Measurements from ENCODE around the gene GNRH2.

GNRH2 gene

DNA sequence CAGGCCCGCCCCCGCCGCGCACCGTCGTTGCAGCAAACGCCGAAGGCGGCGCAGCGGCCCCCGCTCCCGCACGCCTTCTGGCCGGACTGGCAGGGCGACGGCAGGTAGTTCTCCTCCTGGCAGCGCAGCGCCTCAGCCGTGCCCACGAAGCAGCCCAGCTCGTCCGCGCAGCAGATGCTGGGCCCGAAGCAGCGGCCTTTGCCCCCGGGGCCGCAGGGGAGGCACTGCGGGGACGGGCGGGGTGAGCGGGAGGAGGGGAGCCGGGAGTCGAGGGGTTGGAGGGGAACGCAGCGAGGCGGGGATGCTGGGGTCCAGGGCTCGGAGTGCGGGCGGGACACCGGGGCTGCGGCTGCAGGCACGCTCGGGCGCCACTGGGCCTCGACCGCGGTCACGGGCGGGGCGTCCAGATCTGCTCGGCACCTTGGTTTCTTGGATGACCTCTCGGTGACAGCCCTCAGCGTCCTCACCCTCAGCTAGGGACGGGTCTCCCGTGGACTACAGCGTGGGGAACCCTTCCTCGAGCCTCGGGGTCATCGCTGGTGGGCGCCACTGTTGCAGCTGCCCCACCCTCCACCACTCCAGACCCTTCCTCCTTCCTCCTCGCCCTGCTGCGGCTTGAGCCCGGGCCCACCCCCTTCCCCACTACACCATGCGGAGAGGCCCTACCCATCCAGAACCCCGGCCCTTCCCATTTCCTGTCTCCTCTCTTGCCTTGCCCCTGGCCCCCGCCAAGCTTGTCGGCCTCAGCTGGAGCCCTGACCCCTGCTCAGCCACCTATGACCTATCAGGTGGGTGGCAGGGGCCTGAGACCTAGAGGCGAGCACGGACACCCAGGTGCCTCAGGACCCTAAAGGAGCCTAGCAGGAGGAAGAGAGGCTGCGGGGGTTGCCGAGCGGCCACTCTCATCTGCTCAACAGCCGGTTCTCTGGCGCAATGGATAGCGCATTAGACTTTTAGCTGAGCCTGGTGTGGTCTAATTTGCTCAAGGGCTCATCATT is 39.8 kb downstream of the GNRH2 start:
- DNase-seq = peak; percentile 55
- TF ChIP-seq, protein P1, sequence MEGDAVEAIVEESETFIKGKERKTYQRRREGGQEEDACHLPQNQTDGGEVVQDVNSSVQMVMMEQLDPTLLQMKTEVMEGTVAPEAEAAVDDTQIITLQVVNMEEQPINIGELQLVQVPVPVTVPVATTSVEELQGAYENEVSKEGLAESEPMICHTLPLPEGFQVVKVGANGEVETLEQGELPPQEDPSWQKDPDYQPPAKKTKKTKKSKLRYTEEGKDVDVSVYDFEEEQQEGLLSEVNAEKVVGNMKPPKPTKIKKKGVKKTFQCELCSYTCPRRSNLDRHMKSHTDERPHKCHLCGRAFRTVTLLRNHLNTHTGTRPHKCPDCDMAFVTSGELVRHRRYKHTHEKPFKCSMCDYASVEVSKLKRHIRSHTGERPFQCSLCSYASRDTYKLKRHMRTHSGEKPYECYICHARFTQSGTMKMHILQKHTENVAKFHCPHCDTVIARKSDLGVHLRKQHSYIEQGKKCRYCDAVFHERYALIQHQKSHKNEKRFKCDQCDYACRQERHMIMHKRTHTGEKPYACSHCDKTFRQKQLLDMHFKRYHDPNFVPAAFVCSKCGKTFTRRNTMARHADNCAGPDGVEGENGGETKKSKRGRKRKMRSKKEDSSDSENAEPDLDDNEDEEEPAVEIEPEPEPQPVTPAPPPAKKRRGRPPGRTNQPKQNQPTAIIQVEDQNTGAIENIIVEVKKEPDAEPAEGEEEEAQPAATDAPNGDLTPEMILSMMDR (IDR thresholded peaks at IDR 0.05) = no peak
- Mint-ChIP-seq H3K4me1 (no peaks in the 10 kb centered on the region), H3K4me3 (peak overlapping the region; percentile 71), H3K9me3 (peaks cover 7% of the 10 kb centered on the region), H3K27me3 (ENCODE audit: low read depth, poor library complexity) (peaks cover 77% of the 10 kb centered on the region), H3K36me3 (ENCODE audit: low read depth) (no peaks in the 10 kb centered on the region), H3K27ac (no peak overlapping the region)

DNA sequence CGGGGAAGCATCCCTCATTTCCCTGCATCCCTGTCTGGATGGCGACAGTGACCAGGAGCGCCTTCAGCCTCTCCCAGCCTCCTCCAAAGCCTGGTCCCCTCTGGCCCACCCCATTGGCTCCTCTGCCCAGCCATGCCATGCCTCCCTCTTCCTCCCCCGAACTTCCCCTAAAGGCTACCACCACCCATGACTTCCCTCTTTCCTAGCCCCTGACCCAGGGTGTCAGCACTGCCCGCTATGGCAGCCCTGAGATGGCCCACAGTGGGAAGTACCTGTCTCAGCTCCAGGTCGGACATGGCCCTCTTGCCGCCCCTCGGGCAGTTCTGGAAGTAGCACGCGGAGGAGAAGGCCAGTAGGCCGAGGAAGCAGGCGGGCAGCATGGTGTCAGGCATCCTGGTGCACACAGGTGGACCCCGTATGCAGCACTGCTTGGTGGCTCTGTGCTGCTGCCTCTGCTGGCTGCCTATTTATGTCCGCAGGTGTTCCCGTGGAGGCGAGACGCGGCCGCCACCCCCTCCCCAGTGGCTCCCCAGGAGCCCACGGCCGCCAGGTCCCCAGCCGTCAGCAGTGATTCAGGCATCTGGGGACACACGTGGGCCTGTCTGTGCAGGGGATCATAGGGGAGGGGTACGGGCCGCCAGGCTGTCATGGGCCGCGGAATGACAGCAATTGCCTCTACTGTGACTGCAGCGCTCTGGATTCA is 41.0 kb downstream of the GNRH2 start, which contains the start of gene AVP:
Gene AVP (minus strand): TSS at position 442 of the 703 bp plus-strand sequence. CDS start 50 bp downstream, at position 392.
- H3K4me3 Mint-ChIP-seq = peak within 1 kb of the TSS; percentile 71

DNA sequence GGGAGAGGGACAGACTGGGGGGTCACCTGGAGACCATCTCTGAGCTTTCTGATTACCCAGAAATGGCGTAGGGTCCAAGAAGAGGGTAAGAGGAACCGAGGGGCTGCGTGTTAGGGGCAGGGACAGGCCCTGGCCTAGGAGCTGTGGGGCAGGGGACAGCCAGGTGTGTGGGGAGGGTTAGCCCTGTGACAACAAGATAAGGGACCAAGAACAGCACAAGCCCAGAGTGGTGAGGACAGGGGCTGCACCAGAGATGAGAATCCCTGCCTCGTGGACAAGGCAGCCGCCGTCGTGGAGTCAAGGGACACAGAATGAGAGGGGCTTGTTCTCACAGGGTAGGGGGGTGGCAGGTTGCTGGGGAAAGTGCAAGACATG is 41.6 kb downstream of the GNRH2 start:
- Mint-ChIP-seq H3K27ac (no peak overlapping the region), H3K27me3 (ENCODE audit: low read depth, poor library complexity) (peaks cover 69% of the 10 kb centered on the region), H3K4me3 (no peak overlapping the region), H3K9me3 (peaks cover 5% of the 10 kb centered on the region), H3K36me3 (ENCODE audit: low read depth) (no peaks in the 10 kb centered on the region), H3K4me1 (no peaks in the 10 kb centered on the region)
- no peak for DNase-seq
- TF ChIP-seq, protein P1 (IDR thresholded peaks at IDR 0.05) = no peak

More for the DNA sequence above, 41.0 kb downstream of the GNRH2 start, which contains the start of gene AVP:
- Mint-ChIP-seq H3K4me1 (no peaks in the 10 kb centered on the region), H3K36me3 (ENCODE audit: low read depth) (no peaks in the 10 kb centered on the region), H3K27me3 (ENCODE audit: low read depth, poor library complexity) (peaks cover 71% of the 10 kb centered on the region), H3K27ac (no peak within 1 kb of the TSS), H3K9me3 (peaks cover 3% of the 10 kb centered on the region)
- TF ChIP-seq, protein P1 (IDR thresholded peaks at IDR 0.05) = no peak
- DNase-seq = no peak

DNA sequence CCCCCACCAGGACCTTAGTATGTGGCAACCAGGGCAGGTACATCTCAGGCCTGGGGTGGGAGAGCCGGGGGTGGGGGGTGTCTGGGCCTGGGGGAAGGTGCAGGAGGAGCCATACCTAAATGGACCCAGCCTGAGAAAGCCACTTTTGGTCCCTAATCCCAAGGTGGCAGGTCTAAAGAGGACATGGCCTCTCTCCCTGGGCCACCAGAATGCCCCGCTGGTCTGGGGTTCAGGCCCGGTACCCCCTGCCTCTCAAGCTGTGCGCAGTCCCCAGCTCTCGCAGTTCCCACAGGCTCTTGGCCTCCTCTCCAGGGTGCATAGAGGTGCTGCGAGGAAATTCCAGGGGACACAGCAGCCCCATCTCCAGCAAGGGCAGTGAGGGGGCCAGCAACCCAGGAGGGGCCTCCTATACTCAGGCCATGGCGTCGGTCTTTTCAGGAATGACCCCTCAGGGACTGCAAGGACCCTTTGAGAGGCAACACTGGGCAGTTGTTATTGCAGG is 42.2 kb downstream of the GNRH2 start:
- no peak for DNase-seq
- Mint-ChIP-seq H3K9me3 (peaks cover 5% of the 10 kb centered on the region), H3K27me3 (ENCODE audit: low read depth, poor library complexity) (peaks cover 69% of the 10 kb centered on the region), H3K36me3 (ENCODE audit: low read depth) (no peaks in the 10 kb centered on the region), H3K4me3 (no peak overlapping the region), H3K27ac (no peak overlapping the region), H3K4me1 (no peaks in the 10 kb centered on the region)
- TF ChIP-seq, protein P1 (IDR thresholded peaks at IDR 0.05) = no peak

DNA sequence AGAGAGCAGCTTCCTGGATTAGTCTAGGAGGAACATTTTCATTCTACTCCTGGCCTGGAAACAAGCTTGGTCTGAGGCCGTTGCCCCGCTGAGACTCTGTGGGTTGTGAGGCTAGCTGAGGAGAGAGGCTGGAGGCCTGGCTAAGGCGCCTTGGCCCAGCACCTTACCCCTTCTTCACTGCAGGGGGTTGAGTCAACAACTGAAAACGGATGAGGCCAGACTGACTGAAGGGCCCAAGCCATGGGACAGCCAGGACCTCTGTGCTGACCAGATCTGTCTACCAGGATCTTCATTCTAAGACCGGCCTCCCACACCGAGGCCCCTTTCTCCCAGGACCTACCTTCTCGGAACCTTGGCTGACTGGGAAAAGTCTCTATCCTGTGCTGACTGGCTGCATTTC is 44.6 kb downstream of the GNRH2 start:
- Mint-ChIP-seq H3K4me1 (peaks cover 4% of the 10 kb centered on the region), H3K36me3 (ENCODE audit: low read depth) (no peaks in the 10 kb centered on the region), H3K27ac (no peak overlapping the region), H3K27me3 (ENCODE audit: low read depth, poor library complexity) (peaks cover 69% of the 10 kb centered on the region), H3K4me3 (no peak overlapping the region), H3K9me3 (peaks cover 5% of the 10 kb centered on the region)
- no peak for DNase-seq
- TF ChIP-seq, protein P1 (IDR thresholded peaks at IDR 0.05) = no peak
